Measurements from ENCODE around the gene KDM3A. TPM values are rescaled to one million over a fixed set of nuclear protein-coding genes. Genes with fewer than 3 reads are reported as not detected.
A peak's percentile ranks its signal among the peaks of the same experiment; 100 is the strongest.

KDM3A gene
- total RNA-seq, 1 donor from 2014 or later: 76.2 TPM

DNA sequence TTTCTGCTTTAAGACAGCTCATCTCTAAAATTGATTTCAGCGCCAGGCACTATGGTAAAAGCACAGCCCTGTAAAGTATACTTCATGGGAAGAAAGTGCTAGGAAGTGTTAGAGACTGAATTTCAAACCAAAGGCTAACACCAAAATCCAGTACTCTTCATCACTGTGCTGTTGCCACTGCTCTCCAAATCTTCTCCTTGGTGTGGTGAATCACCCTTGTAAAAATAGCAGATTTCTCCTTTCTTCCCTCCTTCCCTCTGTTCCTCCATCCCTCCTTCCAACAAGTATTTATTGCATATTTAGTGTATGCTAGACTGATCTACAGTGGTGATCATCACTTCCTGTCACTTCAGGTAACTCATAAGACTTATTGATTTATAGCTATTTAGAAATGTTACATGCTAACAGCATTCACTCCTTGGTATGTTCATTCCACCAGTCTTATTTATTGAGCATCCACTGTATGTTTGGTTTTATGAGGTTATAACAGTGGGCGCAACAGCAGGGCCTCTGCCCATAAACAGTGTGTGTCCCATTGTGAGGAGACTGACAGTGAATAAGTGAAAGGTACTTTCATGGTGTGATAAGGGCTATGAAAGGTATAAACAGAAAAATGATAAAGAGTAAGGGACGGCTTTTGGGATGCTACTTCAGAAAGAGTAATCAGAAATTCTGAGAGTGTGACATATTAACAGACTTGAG is 20.0 kb downstream of the KDM3A start:
- no peak overlapping the region for H3K27ac ChIP-seq (ENCODE audit: low read depth, low read length)
- H3K4me1 ChIP-seq (ENCODE audit: insufficient read depth, low read length): no peaks in the 10 kb centered on the region
- H2AFZ ChIP-seq (ENCODE audit: low read depth, low read length): no peak overlapping the region
- peaks cover 63% of the 10 kb centered on the region for H3K36me3 ChIP-seq (ENCODE audit: insufficient read depth, low read length)
- H3K36me3 Mint-ChIP-seq (ENCODE audit: low read depth, unreplicated experiment): peaks cover 29% of the 10 kb centered on the region
- peaks cover 11% of the 10 kb centered on the region for H4K20me1 ChIP-seq (ENCODE audit: insufficient read depth, low read length)
- no peaks in the 10 kb centered on the region for H3K79me2 ChIP-seq (ENCODE audit: insufficient read depth, low read length)
- FAIRE-seq (peak; percentile 49), DNase-seq (ENCODE audit: low read depth) (no peak)
- no peaks in the 10 kb centered on the region for H3K27me3 Mint-ChIP-seq (ENCODE audit: low read depth, unreplicated experiment)
- H3K27ac Mint-ChIP-seq (ENCODE audit: unreplicated experiment): no peak overlapping the region
- H3K27me3 ChIP-seq (ENCODE audit: insufficient read depth, low read length): no peaks in the 10 kb centered on the region
- no peak overlapping the region for H3K4me3 Mint-ChIP-seq (ENCODE audit: unreplicated experiment)
- no peak overlapping the region for H3K9ac ChIP-seq (ENCODE audit: low read length)
- H3K9me3 ChIP-seq (ENCODE audit: insufficient read depth, low read depth, low read length): no peaks in the 10 kb centered on the region
- no peak for TF ChIP-seq EZH2 (IDR thresholded peaks at IDR 0.05; ENCODE audit: insufficient read depth, low read length)
- TF ChIP-seq, protein P1, sequence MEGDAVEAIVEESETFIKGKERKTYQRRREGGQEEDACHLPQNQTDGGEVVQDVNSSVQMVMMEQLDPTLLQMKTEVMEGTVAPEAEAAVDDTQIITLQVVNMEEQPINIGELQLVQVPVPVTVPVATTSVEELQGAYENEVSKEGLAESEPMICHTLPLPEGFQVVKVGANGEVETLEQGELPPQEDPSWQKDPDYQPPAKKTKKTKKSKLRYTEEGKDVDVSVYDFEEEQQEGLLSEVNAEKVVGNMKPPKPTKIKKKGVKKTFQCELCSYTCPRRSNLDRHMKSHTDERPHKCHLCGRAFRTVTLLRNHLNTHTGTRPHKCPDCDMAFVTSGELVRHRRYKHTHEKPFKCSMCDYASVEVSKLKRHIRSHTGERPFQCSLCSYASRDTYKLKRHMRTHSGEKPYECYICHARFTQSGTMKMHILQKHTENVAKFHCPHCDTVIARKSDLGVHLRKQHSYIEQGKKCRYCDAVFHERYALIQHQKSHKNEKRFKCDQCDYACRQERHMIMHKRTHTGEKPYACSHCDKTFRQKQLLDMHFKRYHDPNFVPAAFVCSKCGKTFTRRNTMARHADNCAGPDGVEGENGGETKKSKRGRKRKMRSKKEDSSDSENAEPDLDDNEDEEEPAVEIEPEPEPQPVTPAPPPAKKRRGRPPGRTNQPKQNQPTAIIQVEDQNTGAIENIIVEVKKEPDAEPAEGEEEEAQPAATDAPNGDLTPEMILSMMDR (IDR thresholded peaks at IDR 0.05; ENCODE audit: insufficient read depth, low read depth, low read length): no peak
- H3K4me2 ChIP-seq (ENCODE audit: low read length): no peak overlapping the region
- peaks cover 2% of the 10 kb centered on the region for H3K4me1 Mint-ChIP-seq (ENCODE audit: low read depth, unreplicated experiment)
- H3K4me3 ChIP-seq (ENCODE audit: insufficient read depth, low read depth, low read length): no peak overlapping the region
- no peaks in the 10 kb centered on the region for H3K9me3 Mint-ChIP-seq (ENCODE audit: unreplicated experiment)

GRCh38 chr2:86464652-86465051 is 23.5 kb downstream of the KDM3A start:
- Mint-ChIP-seq H3K4me3 (ENCODE audit: unreplicated experiment) (no peak overlapping the region), H3K36me3 (ENCODE audit: low read depth, unreplicated experiment) (peaks cover 15% of the 10 kb centered on the region)
- no peak for FAIRE-seq

More at GRCh38 chr2:86464652-86465051, 23.5 kb downstream of the KDM3A start:
- H2AFZ ChIP-seq (ENCODE audit: low read depth, low read length): no peak overlapping the region
- no peaks in the 10 kb centered on the region for H3K9me3 ChIP-seq (ENCODE audit: insufficient read depth, low read depth, low read length)
- no peak overlapping the region for H3K4me2 ChIP-seq (ENCODE audit: low read length)
- no peaks in the 10 kb centered on the region for H3K79me2 ChIP-seq (ENCODE audit: insufficient read depth, low read length)
- TF ChIP-seq, protein P1 (IDR thresholded peaks at IDR 0.05; ENCODE audit: insufficient read depth, low read depth, low read length): no peak
- TF ChIP-seq EZH2 (IDR thresholded peaks at IDR 0.05; ENCODE audit: insufficient read depth, low read length): no peak
- no peak overlapping the region for H3K27ac ChIP-seq (ENCODE audit: low read depth, low read length)
- Mint-ChIP-seq H3K9me3 (ENCODE audit: unreplicated experiment) (no peaks in the 10 kb centered on the region), H3K27ac (ENCODE audit: unreplicated experiment) (no peak overlapping the region), H3K4me1 (ENCODE audit: low read depth, unreplicated experiment) (no peaks in the 10 kb centered on the region), H3K27me3 (ENCODE audit: low read depth, unreplicated experiment) (no peaks in the 10 kb centered on the region)
- peaks cover 61% of the 10 kb centered on the region for H3K36me3 ChIP-seq (ENCODE audit: insufficient read depth, low read length)
- peaks cover 21% of the 10 kb centered on the region for H4K20me1 ChIP-seq (ENCODE audit: insufficient read depth, low read length)
- no peaks in the 10 kb centered on the region for H3K4me1 ChIP-seq (ENCODE audit: insufficient read depth, low read length)
- no peak for DNase-seq (ENCODE audit: low read depth)
- H3K27me3 ChIP-seq (ENCODE audit: insufficient read depth, low read length): no peaks in the 10 kb centered on the region
- no peak overlapping the region for H3K9ac ChIP-seq (ENCODE audit: low read length)
- H3K4me3 ChIP-seq (ENCODE audit: insufficient read depth, low read depth, low read length): no peak overlapping the region

Data from astrocyte (in vitro differentiated cells and primary cell).